Glomerular endothelial cell (primary cell): ENCODE measurements around the gene DNAH6. TPM values are rescaled to one million over a fixed set of nuclear protein-coding genes. Genes with fewer than 3 reads are reported as not detected.

ENCODE experiments used
- DNase-seq: peaks from one replicate; pipeline ENCODE4 v3.0.0-alpha.2; 2011; ENCODE audit warnings: low read depth, low spot score; ENCODE audit errors: extremely low read depth
- total RNA-seq: library from RNA; depleted of rRNA; stranded (reverse); fragments of >200 nt; gene quantifications from 2 replicates; pipeline ENCODE4 v1.2.3, GENCODE V29; 2015

DNAH6 gene
- total RNA-seq, 1 donor from 2014 or later: not detected

DNA sequence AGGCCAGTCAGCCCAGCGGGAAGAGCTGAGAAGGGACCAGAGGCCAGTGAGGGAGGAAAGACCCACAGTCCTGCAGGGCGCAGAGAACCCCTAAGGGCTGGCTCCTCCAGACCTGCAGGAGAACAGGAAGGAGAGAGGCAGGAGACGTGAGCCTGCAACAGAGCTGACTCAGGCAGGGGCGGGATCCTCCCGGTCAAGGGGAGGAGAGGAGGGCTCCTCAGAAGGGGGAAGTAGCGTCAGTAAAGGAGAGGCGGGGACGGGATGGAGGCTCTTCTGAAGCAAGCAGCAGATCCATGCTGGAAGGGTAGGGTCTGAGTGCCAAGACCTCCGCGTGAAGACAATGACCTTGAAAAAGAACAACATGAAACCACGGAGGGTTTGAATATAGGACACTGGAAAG, 313.8 kb downstream of the DNAH6 start:
- no peak for DNase-seq

DNA sequence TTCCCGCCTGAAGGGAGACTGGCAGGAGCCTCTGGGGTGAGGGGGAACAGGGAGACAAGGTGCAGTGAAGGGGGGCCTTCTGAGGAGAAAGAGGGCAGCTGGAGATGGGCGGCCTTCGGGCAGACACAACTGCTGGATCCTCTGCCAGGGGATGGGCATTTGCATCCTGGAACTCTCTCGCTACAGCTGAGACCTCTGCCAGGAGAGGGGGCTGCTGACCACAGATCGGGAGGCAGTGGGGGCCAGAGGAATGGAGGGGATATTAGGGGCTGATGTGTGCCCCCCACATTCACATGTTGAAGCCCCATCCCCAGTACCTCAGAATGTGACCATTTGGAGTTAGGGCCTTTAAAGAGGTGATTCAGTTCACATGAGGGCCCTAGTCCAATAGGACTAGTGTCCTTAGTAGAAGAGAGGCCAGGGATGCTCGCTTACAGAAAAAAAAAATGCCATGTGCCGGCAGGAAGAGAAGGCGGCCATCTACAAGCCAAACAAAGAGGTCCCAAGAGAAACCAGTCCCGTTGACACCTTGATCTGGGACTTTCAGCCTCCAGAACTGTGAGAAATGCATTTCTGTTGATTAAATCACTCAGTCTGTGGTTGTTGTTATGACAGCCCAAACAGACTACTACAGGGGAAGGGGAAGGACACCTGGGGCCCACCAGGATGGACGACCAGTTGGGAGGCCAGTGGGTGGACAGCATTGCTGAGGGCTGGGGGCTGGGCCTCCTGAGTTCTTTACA, 314.6 kb downstream of the DNAH6 start:
- no peak for DNase-seq

DNA sequence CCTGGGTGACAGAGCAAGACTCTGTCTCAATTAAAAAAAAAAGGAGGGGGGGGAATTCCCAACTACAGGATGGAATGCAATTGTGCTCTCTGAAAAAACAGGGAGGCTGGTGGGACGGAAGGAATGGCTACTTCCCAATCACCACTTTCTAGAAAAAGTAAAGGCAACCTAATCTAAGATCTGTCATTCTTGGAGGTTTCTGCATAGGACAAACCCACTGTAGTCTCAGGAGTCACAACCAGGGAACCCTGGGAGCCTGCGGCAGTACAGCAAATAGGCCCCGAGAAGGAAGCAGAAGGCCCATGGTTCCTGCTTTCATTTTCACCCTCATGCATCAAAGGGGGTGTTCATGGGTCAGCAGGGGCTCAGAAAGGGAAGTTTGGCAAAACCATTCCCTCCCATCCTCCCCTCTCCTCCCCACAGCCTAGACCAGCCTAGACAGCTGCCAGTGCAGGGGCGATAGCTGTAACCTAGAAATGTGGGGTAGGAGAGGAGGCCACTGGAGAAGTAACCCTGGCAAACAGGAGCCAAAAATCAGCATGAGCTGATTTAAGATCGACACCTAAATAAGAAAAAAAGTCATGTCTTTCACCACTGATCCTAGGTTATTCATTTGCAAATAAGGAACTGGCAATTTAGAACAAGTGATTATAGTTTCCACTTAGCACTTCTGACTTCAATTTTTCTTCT, 316.6 kb downstream of the DNAH6 start:
- DNase-seq: no peak

DNA sequence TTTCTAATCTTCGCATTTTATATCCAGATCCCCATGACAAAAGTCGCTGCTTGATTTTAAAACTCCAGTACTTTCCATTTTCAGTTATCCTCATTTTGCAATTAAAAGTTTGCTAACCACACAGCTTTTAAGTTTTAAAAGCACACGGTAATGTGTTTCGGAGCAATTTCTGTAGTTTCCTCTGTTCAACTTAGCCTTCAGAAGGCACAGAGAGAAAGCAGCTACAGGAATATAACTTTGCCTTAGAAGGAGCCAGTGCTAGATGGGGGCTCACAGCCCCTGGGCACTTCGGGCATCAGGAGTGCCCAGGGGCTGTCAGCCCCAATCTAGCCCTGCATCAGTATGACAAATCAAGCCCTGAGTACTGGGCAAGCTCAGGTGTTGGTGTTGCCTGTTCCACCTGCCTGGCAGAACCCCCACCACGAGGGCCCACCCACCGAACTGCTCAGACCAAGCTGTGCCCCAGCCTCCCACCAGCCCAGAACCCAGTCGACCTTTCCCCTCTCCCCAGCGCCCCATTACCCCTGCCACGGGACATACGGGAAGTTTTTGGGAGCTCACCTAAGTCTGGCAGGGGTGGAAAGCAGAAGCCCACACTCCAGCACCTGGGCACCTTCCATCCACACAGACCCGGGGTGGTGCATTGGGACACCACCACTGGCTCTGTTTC, 317.3 kb downstream of the DNAH6 start:
- DNase-seq: no peak

DNA sequence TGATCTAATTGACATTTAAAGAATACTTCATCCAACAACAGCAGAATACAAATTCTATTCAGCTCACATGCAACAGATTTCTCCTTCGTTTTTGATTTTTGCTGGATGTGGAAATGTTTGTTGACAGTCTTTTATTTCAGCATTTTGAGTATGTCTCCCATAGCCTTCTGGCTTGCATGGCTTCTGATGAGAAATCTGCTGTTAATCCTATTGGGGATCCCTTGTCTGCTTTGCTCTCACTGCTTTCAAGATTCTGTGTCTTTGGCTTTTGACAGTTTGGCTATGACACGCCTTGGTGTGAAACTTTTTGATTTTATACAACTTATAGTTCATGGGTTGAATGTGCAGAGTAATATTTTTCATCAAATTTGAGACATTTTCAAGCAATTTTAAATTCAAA, 319.9 kb downstream of the DNAH6 start:
- DNase-seq: no peak

DNA sequence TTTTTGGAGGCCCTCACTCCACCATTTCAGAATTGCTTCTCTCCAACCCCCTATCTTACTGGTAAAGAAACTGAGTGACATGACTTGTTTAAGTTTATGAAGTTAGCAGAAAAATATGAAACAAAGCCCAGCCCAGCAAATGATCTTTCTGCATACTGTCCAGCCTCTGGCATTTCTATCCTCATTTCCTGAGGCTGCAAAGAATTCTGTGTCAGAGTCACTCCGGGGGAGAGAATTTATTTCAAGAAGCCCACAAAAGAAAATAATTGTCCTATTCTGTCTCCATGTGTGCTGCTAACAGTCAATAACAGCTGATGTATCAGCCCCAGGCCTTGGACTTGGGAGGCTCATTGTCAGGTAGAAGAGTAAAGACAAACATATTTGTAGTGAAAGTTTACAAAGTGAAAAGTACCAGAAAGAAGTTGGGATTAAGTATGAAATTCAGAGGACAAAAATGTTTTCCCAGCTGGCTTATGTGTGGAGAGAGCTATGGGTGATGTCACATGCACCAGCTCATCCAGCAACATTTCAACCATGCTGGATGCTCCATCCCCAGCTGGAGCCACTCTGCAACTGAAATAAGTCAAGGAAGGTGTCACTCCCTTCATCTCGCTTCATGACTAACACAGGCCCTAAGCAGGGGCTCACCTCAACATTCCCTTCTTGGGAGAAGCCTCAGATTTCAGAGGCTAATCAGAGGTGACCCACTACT, 322.3 kb downstream of the DNAH6 start:
- no peak for DNase-seq

DNA sequence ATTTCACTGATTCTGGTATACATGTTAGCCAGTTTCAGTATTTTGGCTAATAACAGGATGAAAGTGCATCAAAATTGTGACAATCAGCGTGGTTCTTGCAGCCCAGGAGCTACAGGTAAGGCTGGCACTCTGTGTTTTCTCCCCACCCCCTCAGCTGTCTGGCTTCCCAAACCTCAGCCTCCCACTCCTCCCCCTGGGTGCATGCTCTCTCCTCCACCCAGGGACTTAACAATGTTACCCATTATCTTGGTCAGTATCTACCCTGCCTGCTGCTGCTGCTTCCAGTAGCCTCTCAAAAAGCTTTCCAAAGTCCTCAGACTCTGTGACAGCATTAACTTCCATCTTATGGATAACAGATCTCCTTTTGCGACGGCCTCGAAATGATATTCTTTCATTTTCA, 323.6 kb downstream of the DNAH6 start:
- no peak for DNase-seq

DNA sequence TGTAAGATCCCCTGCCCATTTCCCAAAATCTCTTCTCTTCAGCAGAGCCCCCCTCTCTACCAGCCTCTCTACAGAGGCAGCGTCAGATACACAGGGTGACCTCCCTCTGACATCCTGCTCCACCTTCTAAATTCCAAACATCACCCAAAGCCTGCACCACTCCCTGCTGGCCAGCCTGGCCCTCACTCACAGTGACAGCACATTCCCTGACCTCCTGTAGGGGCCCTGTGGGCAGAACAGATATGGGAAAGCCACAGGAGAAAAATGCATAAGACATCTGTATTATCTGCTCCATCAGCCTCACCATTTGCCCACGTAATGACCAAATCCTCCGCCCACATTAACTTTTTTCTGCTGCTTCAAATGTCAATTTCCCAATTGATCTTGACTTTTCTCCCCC, 324.0 kb downstream of the DNAH6 start:
- DNase-seq: no peak

DNA sequence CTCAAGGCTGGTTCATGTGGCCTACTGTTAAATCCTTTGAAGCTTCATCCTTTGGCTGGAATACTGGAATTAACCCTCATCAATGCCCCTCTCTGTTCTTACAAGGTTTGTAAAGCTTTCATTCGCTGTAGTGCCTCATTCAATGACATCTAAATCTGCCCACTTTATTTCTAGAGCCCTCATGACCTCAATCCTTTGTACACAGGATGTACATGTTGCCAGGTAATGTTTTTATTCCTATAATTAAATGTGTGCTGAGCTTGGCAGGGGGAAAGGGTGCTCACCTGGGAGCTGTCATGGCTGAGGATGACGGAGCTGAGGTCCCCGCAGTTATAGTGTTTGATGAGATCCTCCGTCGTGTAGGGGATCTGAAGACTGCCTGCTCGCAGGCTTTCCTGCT, 325.3 kb downstream of the DNAH6 start:
- no peak for DNase-seq

DNA sequence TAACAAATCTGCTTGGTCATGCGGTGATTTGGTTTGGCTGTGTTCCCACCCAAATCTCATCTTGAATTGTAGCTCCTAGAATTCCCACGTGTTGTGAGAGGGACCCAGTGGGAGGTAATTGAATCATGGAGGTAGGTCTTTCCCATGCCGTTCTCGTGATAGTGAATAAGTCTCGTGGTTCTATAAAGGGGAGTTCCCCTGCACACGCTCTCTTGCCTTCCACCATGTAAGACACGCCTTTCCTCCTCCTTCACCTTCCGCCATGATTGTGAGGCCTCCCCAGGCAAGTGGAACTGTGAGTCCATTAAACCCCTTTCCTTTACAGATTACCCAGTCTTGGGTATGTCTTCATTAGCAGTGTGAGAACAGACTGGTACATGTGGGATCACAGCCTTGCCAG, 327.8 kb downstream of the DNAH6 start:
- DNase-seq: no peak

DNA sequence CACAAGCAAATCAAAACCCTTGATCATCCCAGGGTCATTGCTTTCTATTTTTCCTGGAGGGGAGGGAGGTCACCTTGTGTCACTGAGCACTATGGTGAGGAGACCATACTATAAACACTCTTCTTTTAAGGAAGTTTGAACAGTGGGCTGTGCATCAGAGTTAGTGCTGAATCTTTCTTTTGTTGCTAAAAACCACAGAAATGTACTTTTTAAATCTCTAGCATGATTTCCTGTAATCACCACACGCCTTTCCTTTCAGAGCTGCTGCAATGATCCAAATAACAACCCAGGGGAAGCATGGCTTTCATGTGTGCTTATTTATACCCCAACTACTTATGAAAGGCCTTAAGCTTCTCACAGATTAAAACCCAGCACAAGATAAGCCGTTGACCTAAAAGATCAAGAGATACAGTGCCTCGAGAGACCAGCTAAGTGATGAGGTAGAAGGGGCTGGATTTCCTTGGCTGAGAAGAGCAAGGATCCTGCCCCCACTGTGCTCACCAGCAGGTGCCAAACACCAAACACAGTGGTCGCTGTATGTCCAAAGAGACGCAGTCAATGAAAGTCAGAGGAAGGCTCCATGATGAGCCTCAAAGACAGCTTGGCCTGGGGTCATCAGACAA, 329.9 kb downstream of the DNAH6 start:
- DNase-seq: no peak

DNA sequence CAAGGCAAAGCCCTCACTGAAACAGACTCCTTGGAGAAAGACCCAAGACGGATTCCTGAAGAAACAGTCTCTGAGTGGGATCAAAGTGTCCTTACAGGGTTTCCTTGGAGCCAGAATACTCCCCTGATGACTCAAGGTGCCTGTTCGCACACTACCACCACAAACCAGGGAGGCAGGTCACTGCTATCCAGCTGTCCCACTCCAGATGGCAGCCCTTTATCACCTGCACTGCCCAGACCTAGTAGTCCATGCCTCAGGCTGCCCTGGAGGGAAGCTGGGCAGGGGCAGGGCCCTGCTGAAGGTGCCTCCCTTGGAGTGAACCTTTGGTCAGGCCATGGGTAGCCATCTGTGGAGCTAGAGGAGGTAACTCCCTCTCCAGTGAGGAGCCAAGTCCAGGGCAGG, 330.4 kb downstream of the DNAH6 start:
- no peak for DNase-seq

DNA sequence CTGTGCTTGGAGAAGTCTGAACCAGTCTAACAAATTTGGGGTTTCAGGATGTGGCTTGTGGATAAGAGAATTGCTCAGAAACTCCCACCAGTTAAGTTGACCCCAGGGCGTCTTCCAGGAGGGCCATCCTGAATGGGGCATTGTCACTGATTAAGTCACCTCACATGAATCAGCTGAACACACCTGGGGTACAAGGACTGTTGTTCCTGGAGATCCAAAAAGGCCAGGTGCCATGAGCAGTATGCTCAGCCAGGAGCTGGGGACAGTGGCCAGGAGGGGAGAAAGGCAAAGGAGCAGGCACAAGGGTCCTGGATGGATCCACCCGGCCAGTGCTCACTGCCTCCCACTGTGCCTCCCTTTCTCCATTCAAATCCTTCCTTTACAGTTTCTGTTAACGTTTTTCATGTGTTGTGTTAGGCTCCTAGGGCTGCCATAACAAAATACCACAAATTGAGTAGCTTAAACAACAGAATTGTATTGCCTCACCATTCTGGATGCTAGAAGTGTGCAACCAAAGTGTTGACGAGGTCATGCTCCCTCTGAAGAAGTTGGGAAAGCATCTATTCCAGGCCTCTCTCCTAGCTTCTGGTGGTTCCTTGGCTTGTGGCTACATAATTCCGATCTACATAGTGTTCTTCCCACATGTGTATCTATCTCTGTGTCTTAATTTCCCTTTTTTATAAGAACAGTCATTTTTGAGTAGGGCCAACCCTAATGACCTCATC, 331.2 kb downstream of the DNAH6 start:
- no peak for DNase-seq

DNA sequence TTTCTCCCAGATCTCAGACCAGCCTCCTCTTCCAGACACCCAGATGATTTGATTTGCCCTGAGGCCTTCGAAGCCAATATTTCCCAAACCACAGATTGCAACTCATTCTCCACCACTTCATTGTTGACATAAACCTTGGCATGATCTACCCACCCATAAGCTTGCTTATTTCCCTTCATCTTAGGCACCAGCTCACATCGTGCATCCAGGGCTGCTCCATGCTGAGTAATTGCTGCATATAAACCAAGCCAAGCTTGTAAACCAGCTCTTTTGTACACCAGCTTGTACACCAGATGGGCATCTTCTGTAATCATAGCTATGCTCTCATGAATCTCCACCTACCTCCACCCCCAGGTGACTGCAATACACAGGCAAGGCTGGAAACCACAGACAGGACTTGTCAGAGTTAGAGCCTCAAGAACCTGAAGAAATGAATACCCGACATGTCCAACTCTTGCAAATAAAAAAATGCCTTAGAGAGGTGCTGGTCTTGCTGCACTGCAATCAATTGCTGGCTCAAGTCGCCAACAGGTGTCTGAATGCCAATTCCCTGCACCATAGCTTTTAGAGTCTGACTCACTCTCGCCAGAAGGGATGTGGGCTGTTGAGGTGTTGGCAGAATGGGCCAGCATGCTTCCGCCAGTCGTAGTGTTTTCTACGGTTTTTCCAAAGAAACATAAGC, 333.1 kb downstream of the DNAH6 start:
- no peak for DNase-seq

DNA sequence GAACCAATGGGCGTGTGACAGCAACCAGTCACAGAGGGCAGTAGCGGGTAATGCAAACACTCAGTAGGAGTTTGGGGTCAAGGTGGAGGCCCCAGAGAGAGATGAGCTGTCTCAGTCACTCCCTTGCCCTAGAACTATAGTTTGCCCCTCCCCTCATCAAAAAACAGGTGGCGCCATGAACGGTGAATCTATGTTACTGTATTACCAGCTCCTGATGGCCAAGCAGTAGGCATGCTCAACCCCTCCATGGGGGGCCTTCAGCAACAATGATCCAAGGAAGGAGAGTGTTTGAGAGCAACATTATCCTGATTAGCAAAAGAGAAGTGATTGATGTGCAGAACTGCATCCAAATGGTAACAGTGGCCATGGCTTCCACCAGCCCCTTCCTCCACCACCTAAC, 334.2 kb downstream of the DNAH6 start:
- DNase-seq: no peak

DNA sequence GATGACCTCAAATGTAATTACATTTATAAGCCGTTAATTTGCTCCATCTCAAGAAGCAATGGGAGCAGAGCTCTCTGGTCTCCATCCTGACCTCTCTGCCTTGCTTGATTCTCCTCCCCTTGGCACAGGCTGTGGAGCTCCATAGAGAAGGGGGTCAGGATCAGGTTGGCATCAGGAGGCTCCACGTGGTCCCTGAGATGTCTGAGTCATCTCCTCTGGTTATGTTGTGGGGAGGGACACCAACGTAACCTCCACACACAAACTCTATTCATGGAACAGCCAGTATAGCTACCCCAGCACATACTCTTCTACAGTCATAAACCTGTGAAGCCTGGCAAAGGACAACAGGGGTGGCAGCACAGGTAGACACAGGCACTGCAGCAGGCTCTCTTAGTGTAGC, 335.6 kb downstream of the DNAH6 start:
- no peak for DNase-seq

DNA sequence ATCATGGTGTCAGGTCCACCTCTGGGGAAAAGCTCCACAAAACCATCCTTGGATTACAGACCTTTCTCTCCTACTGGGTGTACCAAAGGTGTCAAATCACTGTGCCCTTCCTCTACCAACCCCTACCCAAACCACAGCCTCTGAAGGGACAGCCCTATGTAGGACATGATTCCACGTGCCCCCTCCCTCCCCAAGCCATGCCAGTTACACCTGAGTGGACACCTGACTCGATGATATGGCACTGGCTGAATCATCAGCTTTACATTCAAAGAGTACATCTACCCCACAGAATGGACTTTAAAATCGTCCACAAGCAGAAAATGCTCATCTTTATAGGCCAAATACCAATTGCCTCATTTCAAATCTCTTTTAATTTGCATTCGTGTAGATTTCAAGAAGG, 338.6 kb downstream of the DNAH6 start:
- DNase-seq: no peak

DNA sequence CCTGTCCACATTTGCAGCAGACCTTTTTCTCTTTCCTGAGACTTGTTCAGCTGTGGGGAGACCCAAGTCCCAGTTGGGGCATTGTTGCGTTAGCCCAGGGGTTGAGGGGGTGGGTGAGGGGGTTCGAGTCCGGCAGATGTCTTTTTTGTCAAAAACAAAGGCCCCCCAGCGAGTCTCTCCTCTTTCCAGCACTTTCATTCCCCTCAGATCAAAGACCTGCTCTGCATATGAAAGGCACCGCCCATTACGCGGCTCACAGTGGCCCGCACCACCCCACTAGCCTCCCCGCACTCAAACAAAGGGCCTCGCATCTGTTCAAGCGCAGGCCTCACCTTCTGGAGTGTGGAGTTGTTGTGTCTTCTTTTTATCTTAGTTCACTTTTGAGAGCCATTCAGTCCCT, 339.4 kb downstream of the DNAH6 start:
- DNase-seq: no peak

DNA sequence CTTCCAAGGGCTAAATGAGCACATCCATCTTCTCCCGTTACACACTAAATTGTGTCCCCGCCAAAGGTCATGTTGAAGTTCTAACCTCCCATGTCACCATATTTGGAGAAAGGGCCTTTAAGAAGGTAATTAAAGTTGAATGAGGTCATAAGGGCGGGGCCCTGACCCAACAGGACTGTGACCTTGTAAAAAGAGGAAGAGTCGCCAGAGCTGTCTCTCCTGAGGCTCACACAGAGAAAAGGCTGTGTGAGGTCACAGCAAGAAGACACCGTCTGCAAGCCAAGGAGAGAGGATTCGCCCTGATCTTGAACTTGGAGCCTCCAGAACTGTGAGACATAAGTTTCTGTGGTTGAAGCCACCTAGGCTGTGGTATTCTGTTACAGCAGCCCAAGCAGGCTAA, 340.5 kb downstream of the DNAH6 start:
- no peak for DNase-seq

DNA sequence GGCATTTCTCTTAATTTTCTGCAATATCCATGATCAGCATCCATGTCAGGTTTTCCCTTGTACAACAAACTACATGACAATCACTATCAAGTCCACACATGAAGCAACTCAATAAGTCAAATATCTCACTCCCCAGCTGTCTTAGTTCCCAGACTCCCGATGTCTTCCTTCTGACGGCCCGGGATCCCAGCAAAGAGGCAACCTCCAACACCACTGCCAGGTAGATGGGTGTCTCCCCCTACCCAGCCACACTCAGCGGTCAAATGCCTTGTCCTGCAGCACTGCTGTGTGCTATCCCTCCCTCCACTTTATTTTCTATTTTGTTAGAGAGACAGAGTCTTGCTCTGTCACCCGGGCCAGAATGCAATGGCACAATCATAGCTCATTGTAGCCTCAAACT, 341.3 kb downstream of the DNAH6 start:
- no peak for DNase-seq
